Stimulated activated CD4-positive, alpha-beta T cell treated with anti-CD3 and anti-CD28 coated beads, Interleukin-2, amount 100 ng/mL, for 4 hours (primary cell): ENCODE data around the gene DYNC1H1.

Experiments
- DNase-seq: peaks from one replicate; pipeline ENCODE4 v3.0.0-alpha.2; 2020; ENCODE audit warnings: low read depth

Gene DYNC1H1

GRCh38 chr14:102088012-102088792, 123.8 kb downstream of the DYNC1H1 start:
- DNase-seq = peak; percentile 66

GRCh38 chr14:102089621-102090343, 125.4 kb downstream of the DYNC1H1 start:
- DNase-seq = no peak

- DNase-seq = no peak
These were observed 126.3 kb downstream of the DYNC1H1 start for GRCh38 chr14:102090713-102091112.

- DNase-seq = no peak
These were observed 128.4 kb downstream of the DYNC1H1 start for GRCh38 chr14:102092806-102093205.

- DNase-seq = no peak
These were observed 129.7 kb downstream of the DYNC1H1 start for GRCh38 chr14:102094101-102094500.

GRCh38 chr14:102095231-102095870, 131.0 kb downstream of the DYNC1H1 start:
- no peak for DNase-seq

- DNase-seq = no peak
These were observed 131.6 kb downstream of the DYNC1H1 start for GRCh38 chr14:102095871-102096568.

- peak; percentile 49 for DNase-seq
These were observed 132.3 kb downstream of the DYNC1H1 start for GRCh38 chr14:102096569-102097188.

- DNase-seq = no peak
These were observed 133.2 kb downstream of the DYNC1H1 start for GRCh38 chr14:102097441-102098135.

- no peak for DNase-seq
These were observed 138.8 kb downstream of the DYNC1H1 start for GRCh38 chr14:102103062-102103695.

- DNase-seq = no peak
These were observed 141.0 kb downstream of the DYNC1H1 start for GRCh38 chr14:102105369-102105768.
